Epithelial cell of prostate (primary cell): Measurements from ENCODE around the gene ACP5.
"Not testable (repeated sequence)": the region's sequence is repeated elsewhere in the genome, so short reads cannot be mapped to it uniquely, and the experiment has no call there.

Source experiments
- DNase-seq: peaks from one replicate; pipeline ENCODE4 v3.0.0-alpha.2; 2011; ENCODE audit warnings: low read depth, low spot score
- H3K27ac ChIP-seq: fragments of 450-650 bp; 2 replicates; pipeline ENCODE4 v1.5.1; 2017; ENCODE audit warnings: mild to moderate bottlenecking

ACP5 gene

GRCh38 chr19:11580116-11580515, 2.7 kb upstream of the ACP5 start:
- no peak for DNase-seq
- no peak overlapping the region for H3K27ac ChIP-seq

- H3K27ac ChIP-seq, result no peak overlapping the region
These were observed 1.1 kb upstream of the ACP5 start for GRCh38 chr19:11578258-11579142.

GRCh38 chr19:11576227-11576626, 1.2 kb downstream of the ACP5 start:
- no peak for DNase-seq
- H3K27ac ChIP-seq, result no peak overlapping the region

More at GRCh38 chr19:11578258-11579142, 1.1 kb upstream of the ACP5 start:
- DNase-seq, result no peak

- no peak for DNase-seq
- no peak overlapping the region for H3K27ac ChIP-seq
These were observed 2.8 kb downstream of the ACP5 start for GRCh38 chr19:11574689-11575088.

GRCh38 chr19:11573763-11574162, 3.7 kb downstream of the ACP5 start:
- H3K27ac ChIP-seq, DNase-seq: not testable (repeated sequence)

- not testable (repeated sequence) for H3K27ac ChIP-seq, DNase-seq
These were observed 4.1 kb downstream of the ACP5 start for GRCh38 chr19:11573354-11573753.

GRCh38 chr19:11570039-11570462, 7.4 kb downstream of the ACP5 start:
- no peak for DNase-seq
- no peak overlapping the region for H3K27ac ChIP-seq

- no peak overlapping the region for H3K27ac ChIP-seq
- DNase-seq, result no peak
These were observed 11.3 kb downstream of the ACP5 start for GRCh38 chr19:11566164-11566563.

GRCh38 chr19:11565649-11565980, 11.8 kb downstream of the ACP5 start:
- H3K27ac ChIP-seq, DNase-seq: not testable (repeated sequence)

GRCh38 chr19:11564082-11564807, 13.2 kb downstream of the ACP5 start:
- H3K27ac ChIP-seq, DNase-seq: not testable (repeated sequence)

- no peak for DNase-seq
- H3K27ac ChIP-seq, result no peak overlapping the region
These were observed 13.9 kb downstream of the ACP5 start for GRCh38 chr19:11563532-11563931.

- H3K27ac ChIP-seq, result no peak overlapping the region
- DNase-seq, result no peak
These were observed 16.9 kb downstream of the ACP5 start for GRCh38 chr19:11560404-11561051.

GRCh38 chr19:11558881-11559828, 18.3 kb downstream of the ACP5 start, which contains the start of gene ELOF1:
TSS of gene ELOF1 (minus strand) at chr19:11559230. CDS start at chr19:11554347, 4,883 bp downstream.
- H3K27ac ChIP-seq, result peak within 1 kb of the TSS; percentile 29
- peak; percentile 90 for DNase-seq

- H3K27ac ChIP-seq, result no peak overlapping the region
- no peak for DNase-seq
These were observed 20.6 kb downstream of the ACP5 start for GRCh38 chr19:11556634-11557420.

GRCh38 chr19:11555246-11555645, 22.2 kb downstream of the ACP5 start:
- no peak overlapping the region for H3K27ac ChIP-seq
- DNase-seq, result no peak

GRCh38 chr19:11554160-11554559, 23.3 kb downstream of the ACP5 start:
- no peak for DNase-seq
- no peak overlapping the region for H3K27ac ChIP-seq

GRCh38 chr19:11552666-11553372, 24.6 kb downstream of the ACP5 start:
- H3K27ac ChIP-seq, result no peak overlapping the region
- DNase-seq, result no peak

GRCh38 chr19:11551603-11552235, 25.7 kb downstream of the ACP5 start:
- DNase-seq, result no peak
- H3K27ac ChIP-seq, result no peak overlapping the region
